AG04449 (cell line): Measurements from ENCODE around the gene FAM13C.

ENCODE experiments used
- CTCF ChIA-PET: fragments of 350-600 bp; formaldehyde crosslinking; extraction: SDS; loops from one replicate; lab custom pipeline; 2021; ENCODE audit warnings: antibody characterized with exemption; lab: Yijun Ruan, JAX
- POLR2A ChIA-PET: fragments of 400-600, 350-600 bp; formaldehyde crosslinking; extraction: SDS; loops from one replicate; lab custom pipeline; 2020; ENCODE audit warnings: antibody characterized with exemption, inconsistent platforms; lab: Yijun Ruan, JAX
- DNase-seq: peaks from one replicate; pipeline ENCODE4 v3.0.0-alpha.2; 2010; ENCODE audit warnings: low read depth, low spot score
- H3K4me3 ChIP-seq: 2 replicates; pipeline ENCODE4 v1.5.1; 2011; ENCODE audit warnings: low read depth, mild to moderate bottlenecking, control low read depth, low read length
- TF ChIP-seq, protein P1 (sequence below): IDR thresholded peaks from one replicate; pipeline ENCODE4 v1.5.1; 2011; ENCODE audit warnings: mild to moderate bottlenecking, moderate library complexity, low read length, control low read depth, inconsistent platforms; ENCODE audit not compliant: insufficient read depth; ENCODE audit errors: missing control alignments

FAM13C gene

DNA sequence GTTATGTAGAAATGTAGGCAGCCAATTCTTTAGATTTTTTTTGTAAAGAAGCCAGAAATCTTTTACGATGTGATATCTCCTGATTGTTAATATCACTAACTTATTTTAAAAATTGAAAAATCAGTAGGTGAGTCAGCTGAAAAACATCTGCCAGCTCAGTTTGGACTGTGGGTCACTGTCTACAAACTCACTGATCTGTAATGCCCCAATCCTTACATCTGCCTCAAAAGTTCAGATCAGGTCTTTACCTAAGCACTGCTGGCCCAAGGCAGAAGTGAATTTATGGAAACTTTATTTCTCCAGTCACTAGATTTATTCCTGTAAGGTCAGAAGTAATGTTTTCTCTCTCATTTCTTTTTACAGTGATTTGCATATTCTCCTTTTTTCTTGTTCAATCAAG lies 31.0 kb upstream of the FAM13C start:
- DNase-seq: no peak
- POLR2A ChIA-PET: no interaction called here
- H3K4me3 ChIP-seq: no peak overlapping the region
- TF ChIP-seq, protein P1, sequence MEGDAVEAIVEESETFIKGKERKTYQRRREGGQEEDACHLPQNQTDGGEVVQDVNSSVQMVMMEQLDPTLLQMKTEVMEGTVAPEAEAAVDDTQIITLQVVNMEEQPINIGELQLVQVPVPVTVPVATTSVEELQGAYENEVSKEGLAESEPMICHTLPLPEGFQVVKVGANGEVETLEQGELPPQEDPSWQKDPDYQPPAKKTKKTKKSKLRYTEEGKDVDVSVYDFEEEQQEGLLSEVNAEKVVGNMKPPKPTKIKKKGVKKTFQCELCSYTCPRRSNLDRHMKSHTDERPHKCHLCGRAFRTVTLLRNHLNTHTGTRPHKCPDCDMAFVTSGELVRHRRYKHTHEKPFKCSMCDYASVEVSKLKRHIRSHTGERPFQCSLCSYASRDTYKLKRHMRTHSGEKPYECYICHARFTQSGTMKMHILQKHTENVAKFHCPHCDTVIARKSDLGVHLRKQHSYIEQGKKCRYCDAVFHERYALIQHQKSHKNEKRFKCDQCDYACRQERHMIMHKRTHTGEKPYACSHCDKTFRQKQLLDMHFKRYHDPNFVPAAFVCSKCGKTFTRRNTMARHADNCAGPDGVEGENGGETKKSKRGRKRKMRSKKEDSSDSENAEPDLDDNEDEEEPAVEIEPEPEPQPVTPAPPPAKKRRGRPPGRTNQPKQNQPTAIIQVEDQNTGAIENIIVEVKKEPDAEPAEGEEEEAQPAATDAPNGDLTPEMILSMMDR: no peak
- CTCF ChIA-PET: no interaction called here

DNA sequence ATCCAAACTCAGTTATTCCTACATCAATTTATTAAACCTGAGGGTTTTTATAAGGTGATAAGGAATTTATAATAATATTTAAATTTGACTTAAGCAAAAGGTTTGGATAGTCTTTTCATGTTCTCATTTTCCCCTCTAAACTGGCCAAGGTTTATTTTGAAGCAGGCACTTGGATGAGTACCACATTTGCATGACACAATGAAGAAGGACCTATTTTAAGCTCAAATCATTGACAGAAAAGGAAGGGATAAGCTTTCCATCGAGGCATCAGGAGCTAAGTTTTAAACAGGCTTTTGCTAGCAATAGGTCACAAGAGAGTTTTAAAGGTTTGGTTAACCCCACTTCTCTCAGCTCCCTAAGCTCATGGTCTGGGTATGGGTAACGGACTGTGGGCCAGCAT lies 28.7 kb upstream of the FAM13C start:
- CTCF ChIA-PET: interaction anchor here (1.6 kb wide), 1 partner anchor 75 kb away, joined by 4 read pairs; no protein-coding TSS in a partner anchor
- no peak overlapping the region for H3K4me3 ChIP-seq
- TF ChIP-seq, protein P1: no peak
- no peak for DNase-seq
- POLR2A ChIA-PET: no interaction called here

DNA sequence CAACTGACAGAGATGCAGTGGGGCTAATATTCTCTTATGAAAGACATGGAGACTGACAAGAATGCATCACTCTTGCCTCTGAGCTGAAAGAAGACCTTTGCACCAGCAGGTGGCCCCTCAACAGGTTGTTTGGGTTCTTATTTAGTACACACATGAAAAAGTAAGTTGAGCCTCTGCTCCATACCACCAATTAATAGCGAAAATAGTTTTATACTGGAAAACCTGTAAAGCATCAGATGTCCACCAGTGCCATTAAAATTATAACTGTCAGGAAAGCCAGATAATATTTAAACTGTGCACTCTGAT lies 26.3 kb upstream of the FAM13C start:
- H3K4me3 ChIP-seq: no peak overlapping the region

DNA sequence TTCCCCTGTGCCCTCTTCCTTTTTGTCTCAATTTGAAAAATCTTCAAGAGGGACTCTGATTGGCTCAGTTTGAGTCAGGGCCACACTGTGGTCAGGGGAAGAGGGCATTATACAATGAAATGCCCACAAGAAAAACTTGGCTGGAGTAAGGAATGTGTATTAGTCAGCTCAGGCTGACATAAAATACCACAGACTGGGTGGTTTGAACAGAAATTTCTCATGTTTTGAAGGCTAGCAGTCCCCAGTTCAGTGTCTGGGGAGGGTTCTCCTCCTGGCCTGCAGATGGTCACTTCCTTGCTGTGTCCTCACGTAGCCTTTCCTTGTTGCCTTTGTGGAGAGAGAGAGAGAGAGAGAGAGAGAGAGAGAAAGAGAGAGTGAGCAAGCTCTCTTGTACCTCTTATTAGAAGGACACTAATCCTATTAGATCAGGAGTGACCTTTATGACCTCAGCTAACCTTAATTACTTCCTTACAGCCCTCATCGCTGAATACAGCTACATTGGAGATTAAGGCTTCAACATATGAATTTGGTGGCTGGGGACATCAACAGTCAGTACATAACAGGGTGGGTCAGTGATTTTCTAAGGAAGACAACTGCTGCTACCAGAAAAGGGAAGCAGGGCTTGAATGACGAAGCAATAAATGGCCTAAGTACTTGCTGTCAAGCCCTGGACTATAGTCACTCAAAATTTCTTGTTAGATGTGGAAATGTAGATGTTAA lies 25.8 kb upstream of the FAM13C start:
- DNase-seq: peak; percentile 87
- CTCF ChIA-PET: no interaction called here
- TF ChIP-seq, protein P1: no peak
- POLR2A ChIA-PET: interaction anchor here (0.9 to 1.3 kb wide), 2 partner anchors 26 to 52 kb away, joined by 4 read pairs; partner anchors contain the start of gene FAM13C
- H3K4me3 ChIP-seq: no peak overlapping the region

More for the DNA sequence above, 26.3 kb upstream of the FAM13C start:
- TF ChIP-seq, protein P1: no peak
- POLR2A ChIA-PET: no interaction called here
- DNase-seq: no peak
- CTCF ChIA-PET: no interaction called here

DNA sequence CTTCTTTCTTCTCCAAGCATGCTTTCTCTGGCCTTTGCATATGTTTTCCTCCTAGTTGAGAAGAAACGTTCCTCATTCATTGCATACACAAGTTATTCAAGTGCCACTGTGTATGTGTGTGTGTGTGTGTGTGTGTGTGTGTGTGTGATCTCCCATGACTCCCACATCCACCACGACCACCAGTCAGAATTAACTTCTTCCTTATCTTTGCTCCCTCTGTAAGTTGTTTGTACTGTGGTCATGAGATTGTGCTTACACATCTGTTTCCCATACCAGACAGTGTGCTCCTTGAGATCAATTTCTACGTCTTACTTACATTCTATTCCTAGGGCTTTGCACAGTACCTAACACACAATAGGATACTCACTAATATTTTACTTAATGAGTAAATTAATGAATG lies 22.4 kb upstream of the FAM13C start:
- DNase-seq: no peak
- H3K4me3 ChIP-seq: no peak overlapping the region
- TF ChIP-seq, protein P1: no peak
- ChIA-PET CTCF (no interaction called here), POLR2A (no interaction called here)

DNA sequence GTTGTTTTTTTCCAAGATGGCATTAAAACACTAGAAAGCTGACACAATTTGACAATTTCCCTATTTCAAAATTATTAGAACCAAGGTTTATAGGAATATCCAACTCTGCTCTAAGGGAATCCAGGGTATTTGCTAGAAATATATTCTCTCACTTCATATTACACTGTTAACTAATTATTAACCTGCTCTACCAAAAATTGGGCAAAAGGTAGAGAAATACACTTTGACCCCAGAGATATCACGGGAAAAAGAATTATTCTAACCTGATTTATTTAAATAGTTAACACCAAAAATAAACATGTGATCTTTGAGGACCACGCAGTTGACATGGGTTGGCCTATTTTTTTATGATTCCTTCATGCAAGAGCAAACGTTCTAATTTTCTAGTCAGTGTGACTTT lies 21.6 kb upstream of the FAM13C start:
- TF ChIP-seq, protein P1: no peak
- DNase-seq: no peak
- H3K4me3 ChIP-seq: no peak overlapping the region
- ChIA-PET CTCF (no interaction called here), POLR2A (no interaction called here)
